ENCODE results near the gene YY1AP1. TPM values are rescaled to one million over a fixed set of nuclear protein-coding genes. Genes with fewer than 3 reads are reported as not detected.
"Not testable (repeated sequence)": the region's sequence is repeated elsewhere in the genome, so short reads cannot be mapped to it uniquely, and the experiment has no call there.

YY1AP1 gene
- total RNA-seq, 1 donor from 2014 or later, result 42.3 TPM

DNA sequence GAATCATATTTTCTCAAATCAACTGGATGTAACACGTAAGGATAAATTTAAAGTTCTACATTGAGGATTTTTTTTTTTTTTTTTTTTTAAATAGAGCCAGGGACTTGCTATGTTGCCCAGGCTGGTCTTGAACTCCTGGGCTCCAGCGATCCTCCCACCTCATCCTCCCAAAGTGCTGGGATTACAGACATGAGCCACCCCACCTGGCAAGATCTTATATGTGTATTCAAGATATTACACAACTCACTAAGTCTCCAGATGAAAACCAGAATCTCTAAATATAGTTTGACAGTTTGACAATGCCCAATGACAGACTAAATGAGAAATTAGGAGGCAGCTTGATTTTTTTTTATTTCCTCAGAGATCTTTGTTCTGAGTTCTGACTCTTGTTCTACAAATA is 6.8 kb downstream of the YY1AP1 start:
- H3K4me3 ChIP-seq (ENCODE audit: insufficient read depth, low read depth, low read length), result no peak overlapping the region
- no peaks in the 10 kb centered on the region for H3K27me3 ChIP-seq (ENCODE audit: insufficient read depth, low read length)
- H3K4me2 ChIP-seq (ENCODE audit: low read length), result no peak overlapping the region
- peaks cover 84% of the 10 kb centered on the region for H4K20me1 ChIP-seq (ENCODE audit: insufficient read depth, low read length)
- H2AFZ ChIP-seq (ENCODE audit: low read depth, low read length), result no peak overlapping the region
- DNase-seq (ENCODE audit: low read depth) (no peak), FAIRE-seq (no peak)
- H3K79me2 ChIP-seq (ENCODE audit: insufficient read depth, low read length), result peaks cover 88% of the 10 kb centered on the region
- Mint-ChIP-seq H3K27ac (ENCODE audit: unreplicated experiment) (no peak overlapping the region), H3K4me1 (ENCODE audit: low read depth, unreplicated experiment) (peaks cover 13% of the 10 kb centered on the region), H3K4me3 (ENCODE audit: unreplicated experiment) (no peak overlapping the region), H3K36me3 (ENCODE audit: low read depth, unreplicated experiment) (peaks cover 18% of the 10 kb centered on the region), H3K27me3 (ENCODE audit: low read depth, unreplicated experiment) (no peaks in the 10 kb centered on the region), H3K9me3 (ENCODE audit: unreplicated experiment) (no peaks in the 10 kb centered on the region)
- H3K9ac ChIP-seq (ENCODE audit: low read length), result no peak overlapping the region
- TF ChIP-seq EZH2 (IDR thresholded peaks at IDR 0.05; ENCODE audit: insufficient read depth, low read length), result no peak
- TF ChIP-seq, protein P1, sequence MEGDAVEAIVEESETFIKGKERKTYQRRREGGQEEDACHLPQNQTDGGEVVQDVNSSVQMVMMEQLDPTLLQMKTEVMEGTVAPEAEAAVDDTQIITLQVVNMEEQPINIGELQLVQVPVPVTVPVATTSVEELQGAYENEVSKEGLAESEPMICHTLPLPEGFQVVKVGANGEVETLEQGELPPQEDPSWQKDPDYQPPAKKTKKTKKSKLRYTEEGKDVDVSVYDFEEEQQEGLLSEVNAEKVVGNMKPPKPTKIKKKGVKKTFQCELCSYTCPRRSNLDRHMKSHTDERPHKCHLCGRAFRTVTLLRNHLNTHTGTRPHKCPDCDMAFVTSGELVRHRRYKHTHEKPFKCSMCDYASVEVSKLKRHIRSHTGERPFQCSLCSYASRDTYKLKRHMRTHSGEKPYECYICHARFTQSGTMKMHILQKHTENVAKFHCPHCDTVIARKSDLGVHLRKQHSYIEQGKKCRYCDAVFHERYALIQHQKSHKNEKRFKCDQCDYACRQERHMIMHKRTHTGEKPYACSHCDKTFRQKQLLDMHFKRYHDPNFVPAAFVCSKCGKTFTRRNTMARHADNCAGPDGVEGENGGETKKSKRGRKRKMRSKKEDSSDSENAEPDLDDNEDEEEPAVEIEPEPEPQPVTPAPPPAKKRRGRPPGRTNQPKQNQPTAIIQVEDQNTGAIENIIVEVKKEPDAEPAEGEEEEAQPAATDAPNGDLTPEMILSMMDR (IDR thresholded peaks at IDR 0.05; ENCODE audit: insufficient read depth, low read depth, low read length), result no peak
- H3K27ac ChIP-seq (ENCODE audit: low read depth, low read length), result no peak overlapping the region
- peaks cover 4% of the 10 kb centered on the region for H3K4me1 ChIP-seq (ENCODE audit: insufficient read depth, low read length)
- peaks cover 19% of the 10 kb centered on the region for H3K36me3 ChIP-seq (ENCODE audit: insufficient read depth, low read length)
- H3K9me3 ChIP-seq (ENCODE audit: insufficient read depth, low read depth, low read length), result no peaks in the 10 kb centered on the region

DNA sequence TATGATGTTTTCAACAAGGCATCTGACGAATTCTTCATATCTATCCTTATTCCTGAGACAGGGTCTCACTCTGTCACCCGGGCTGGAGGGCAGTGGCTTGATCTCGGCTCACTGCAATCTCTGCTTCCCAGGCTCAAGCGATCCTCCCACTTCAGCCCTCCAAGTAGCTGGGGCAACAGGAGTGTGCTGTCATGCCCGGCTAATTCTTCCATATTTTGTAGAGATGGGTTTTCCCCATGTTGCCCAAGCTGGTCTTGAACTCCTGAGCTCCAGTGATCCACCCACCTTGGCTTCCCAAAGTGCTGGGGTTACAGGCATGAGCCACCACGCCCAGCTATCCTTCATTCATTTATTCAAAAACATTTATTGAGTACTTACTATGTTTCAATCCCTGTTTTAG is 8.0 kb downstream of the YY1AP1 start:
- no peaks in the 10 kb centered on the region for H3K9me3 Mint-ChIP-seq (ENCODE audit: unreplicated experiment)
- H3K79me2 ChIP-seq (ENCODE audit: insufficient read depth, low read length), result peaks cover 81% of the 10 kb centered on the region
- no peak overlapping the region for H3K4me3 ChIP-seq (ENCODE audit: insufficient read depth, low read depth, low read length)
- TF ChIP-seq EZH2 (IDR thresholded peaks at IDR 0.05; ENCODE audit: insufficient read depth, low read length), result no peak
- TF ChIP-seq, protein P1 (IDR thresholded peaks at IDR 0.05; ENCODE audit: insufficient read depth, low read depth, low read length), result no peak
- H2AFZ ChIP-seq (ENCODE audit: low read depth, low read length), result no peak overlapping the region
- DNase-seq (ENCODE audit: low read depth) (no peak), FAIRE-seq (no peak)
- no peak overlapping the region for H3K4me3 Mint-ChIP-seq (ENCODE audit: unreplicated experiment)
- no peak overlapping the region for H3K4me2 ChIP-seq (ENCODE audit: low read length)
- H3K27ac ChIP-seq (ENCODE audit: low read depth, low read length), result no peak overlapping the region
- H3K9me3 ChIP-seq (ENCODE audit: insufficient read depth, low read depth, low read length), result no peaks in the 10 kb centered on the region
- H3K27me3 Mint-ChIP-seq (ENCODE audit: low read depth, unreplicated experiment), result no peaks in the 10 kb centered on the region
- no peak overlapping the region for H3K9ac ChIP-seq (ENCODE audit: low read length)
- no peak overlapping the region for H3K27ac Mint-ChIP-seq (ENCODE audit: unreplicated experiment)
- no peaks in the 10 kb centered on the region for H3K27me3 ChIP-seq (ENCODE audit: insufficient read depth, low read length)
- H4K20me1 ChIP-seq (ENCODE audit: insufficient read depth, low read length), result peaks cover 77% of the 10 kb centered on the region
- H3K36me3 Mint-ChIP-seq (ENCODE audit: low read depth, unreplicated experiment), result peaks cover 20% of the 10 kb centered on the region
- no peaks in the 10 kb centered on the region for H3K4me1 ChIP-seq (ENCODE audit: insufficient read depth, low read length)
- peaks cover 26% of the 10 kb centered on the region for H3K36me3 ChIP-seq (ENCODE audit: insufficient read depth, low read length)
- peaks cover 5% of the 10 kb centered on the region for H3K4me1 Mint-ChIP-seq (ENCODE audit: low read depth, unreplicated experiment)

DNA sequence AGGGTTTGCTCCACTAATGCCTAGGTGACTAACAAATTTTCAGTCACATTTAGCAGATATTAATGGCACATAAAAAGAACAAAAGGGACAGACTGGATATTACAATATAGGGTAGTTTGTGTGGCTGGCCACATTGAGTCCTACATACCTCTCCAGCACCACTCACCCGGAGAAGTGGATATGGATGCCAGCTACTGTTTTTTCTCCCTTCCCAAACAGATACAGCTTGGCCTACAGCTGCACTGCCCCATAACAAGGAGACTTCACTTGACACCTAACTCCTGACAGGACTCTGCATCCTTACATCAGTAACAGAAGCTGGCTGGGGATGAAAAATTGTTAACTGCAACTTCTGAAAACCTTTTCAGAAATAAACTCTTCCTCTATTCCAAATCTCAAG is 9.6 kb downstream of the YY1AP1 start:
- not testable (repeated sequence) for H3K9ac ChIP-seq (ENCODE audit: low read length); H3K27ac Mint-ChIP-seq (ENCODE audit: unreplicated experiment); H3K4me3 ChIP-seq (ENCODE audit: insufficient read depth, low read depth, low read length); H2AFZ ChIP-seq (ENCODE audit: low read depth, low read length); H3K27ac ChIP-seq (ENCODE audit: low read depth, low read length); H3K4me1 ChIP-seq (ENCODE audit: insufficient read depth, low read length); H3K27me3 Mint-ChIP-seq (ENCODE audit: low read depth, unreplicated experiment); DNase-seq (ENCODE audit: low read depth); H3K4me3 Mint-ChIP-seq (ENCODE audit: unreplicated experiment); H3K9me3 ChIP-seq (ENCODE audit: insufficient read depth, low read depth, low read length); H3K4me1 Mint-ChIP-seq (ENCODE audit: low read depth, unreplicated experiment); H3K9me3 Mint-ChIP-seq (ENCODE audit: unreplicated experiment); FAIRE-seq; H3K27me3 ChIP-seq (ENCODE audit: insufficient read depth, low read length); H3K4me2 ChIP-seq (ENCODE audit: low read length)
- Histone ChIP-seq H4K20me1 (ENCODE audit: insufficient read depth, low read length) (peaks cover 65% of the 10 kb centered on the region), H3K79me2 (ENCODE audit: insufficient read depth, low read length) (peaks cover 65% of the 10 kb centered on the region), H3K36me3 (ENCODE audit: insufficient read depth, low read length) (peaks cover 26% of the 10 kb centered on the region)
- peaks cover 25% of the 10 kb centered on the region for H3K36me3 Mint-ChIP-seq (ENCODE audit: low read depth, unreplicated experiment)
